Chondrocyte (in vitro differentiated cells): ENCODE results near the gene C20orf204. TPM values are rescaled to one million over a fixed set of nuclear protein-coding genes. Genes with fewer than 3 reads are reported as not detected.

ENCODE experiments used
- DNase-seq: peaks from one replicate; pipeline ENCODE4 v3.0.0; 2021; ENCODE audit warnings: mixed read lengths, low spot score
- H3K27ac Mint-ChIP-seq: one replicate; pipeline ENCODE4 v1.8.0; 2021; ENCODE audit warnings: mild to moderate bottlenecking, moderate library complexity, mixed read lengths; ENCODE audit not compliant: unreplicated experiment
- H3K27me3 Mint-ChIP-seq: 2 replicates; pipeline ENCODE4 v1.8.0; 2021; ENCODE audit warnings: low read depth, mixed read lengths
- H3K36me3 Mint-ChIP-seq: 2 replicates; pipeline ENCODE4 v1.8.0; 2021; ENCODE audit warnings: low read depth, mixed read lengths
- H3K4me1 Mint-ChIP-seq: 2 replicates; pipeline ENCODE4 v1.8.0; 2021; ENCODE audit warnings: low read depth, mild to moderate bottlenecking, mixed read lengths
- H3K4me3 Mint-ChIP-seq: one replicate; pipeline ENCODE4 v1.8.0; 2021; ENCODE audit warnings: mild to moderate bottlenecking, moderate library complexity, mixed read lengths; ENCODE audit not compliant: unreplicated experiment
- H3K9me3 Mint-ChIP-seq: 2 replicates; pipeline ENCODE4 v1.8.0; 2021; ENCODE audit warnings: low read depth, mixed read lengths
- CTCF ChIP-seq: fragments of 200-600 bp; sonication (generic); IDR thresholded peaks from 2 replicates; pipeline ENCODE4 v1.5.0; 2021; ENCODE audit warnings: antibody characterized with exemption, mild to moderate bottlenecking, moderate library complexity
- total RNA-seq: library from RNA; stranded (reverse); gene quantifications from 3 replicates; pipeline ENCODE4 v1.2.1, GENCODE V29; 2021

The C20orf204 gene
- total RNA-seq, 1 donor from 2014 or later: 0.77 TPM

- Mint-ChIP-seq H3K9me3 (no peaks in the 10 kb centered on the region), H3K27ac (no peak overlapping the region), H3K4me3 (no peak overlapping the region), H3K27me3 (peaks cover 3% of the 10 kb centered on the region), H3K36me3 (no peaks in the 10 kb centered on the region), H3K4me1 (peaks cover 25% of the 10 kb centered on the region)
- DNase-seq: no peak
- TF ChIP-seq CTCF: no peak
Observed at GRCh38 chr20:64045346-64046011, 9.5 kb downstream of the C20orf204 start.

DNA sequence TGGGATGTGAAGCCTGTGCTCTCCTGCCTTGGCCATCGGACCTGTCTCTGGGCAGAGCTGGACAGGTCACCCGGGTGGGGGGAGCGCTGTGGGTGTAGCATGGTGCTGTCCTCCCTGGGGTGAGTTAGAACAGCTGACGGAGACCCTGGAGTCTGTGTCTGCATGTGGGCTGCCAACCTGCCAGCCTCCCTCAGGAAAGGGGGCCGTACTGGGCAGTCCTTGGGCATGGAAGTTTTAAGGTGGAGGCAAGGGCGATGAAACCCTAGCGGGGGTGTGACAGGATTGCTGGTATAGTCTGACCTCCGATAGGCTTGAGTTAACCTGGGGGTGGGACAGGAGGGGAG, 11.0 kb downstream of the C20orf204 start:
- Mint-ChIP-seq H3K9me3 (no peaks in the 10 kb centered on the region), H3K27me3 (peaks cover 1% of the 10 kb centered on the region), H3K4me3 (no peak overlapping the region), H3K27ac (no peak overlapping the region), H3K4me1 (peaks cover 25% of the 10 kb centered on the region), H3K36me3 (no peaks in the 10 kb centered on the region)
- TF ChIP-seq CTCF: no peak
- DNase-seq: no peak

- peaks cover 1% of the 10 kb centered on the region for H3K27me3 Mint-ChIP-seq
- H3K27ac Mint-ChIP-seq: no peak overlapping the region
- H3K4me1 Mint-ChIP-seq: peaks cover 25% of the 10 kb centered on the region
- H3K9me3 Mint-ChIP-seq: no peaks in the 10 kb centered on the region
- DNase-seq: no peak
- peak overlapping the region; percentile 45 for H3K4me3 Mint-ChIP-seq
- no peaks in the 10 kb centered on the region for H3K36me3 Mint-ChIP-seq
- TF ChIP-seq CTCF: no peak
Observed at GRCh38 chr20:64047968-64048401, 12.0 kb downstream of the C20orf204 start.

DNA sequence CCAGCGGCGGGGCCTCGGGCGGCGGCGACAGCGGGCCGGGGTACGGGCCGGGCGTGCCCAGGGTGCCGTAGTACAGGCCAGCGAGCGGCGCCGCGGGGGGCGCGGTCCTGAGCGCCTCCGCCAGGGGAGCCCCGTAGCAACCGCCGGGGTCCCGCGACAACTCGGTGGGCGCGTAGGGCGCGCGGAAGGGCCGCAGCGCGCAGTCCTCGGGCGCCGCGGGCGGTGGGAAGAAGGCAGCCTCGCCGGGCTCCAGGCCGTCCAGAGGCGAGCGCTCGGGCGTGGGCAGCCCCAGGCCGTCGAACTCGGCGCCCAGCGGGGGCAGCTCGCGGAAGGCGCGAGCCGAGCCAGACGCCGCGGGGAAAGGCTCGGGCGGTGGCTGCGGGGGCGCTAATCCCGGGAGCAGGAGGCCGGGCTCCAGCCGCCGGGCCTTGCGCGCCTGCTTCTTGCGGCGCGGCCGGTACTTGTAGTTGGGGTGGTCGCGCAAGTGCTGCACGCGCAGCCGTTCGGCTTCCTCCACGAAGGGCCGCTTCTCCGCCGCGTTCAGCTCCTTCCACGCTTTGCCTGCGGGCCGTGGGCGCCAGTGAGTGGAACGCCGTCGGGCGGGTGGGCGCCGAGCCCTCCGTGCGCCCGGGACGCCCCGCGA, 12.5 kb downstream of the C20orf204 start:
- Mint-ChIP-seq H3K36me3 (no peaks in the 10 kb centered on the region), H3K27me3 (peaks cover 1% of the 10 kb centered on the region), H3K9me3 (no peaks in the 10 kb centered on the region), H3K4me1 (peaks cover 27% of the 10 kb centered on the region), H3K4me3 (no peak overlapping the region), H3K27ac (no peak overlapping the region)
- TF ChIP-seq CTCF: no peak
- no peak for DNase-seq

DNA sequence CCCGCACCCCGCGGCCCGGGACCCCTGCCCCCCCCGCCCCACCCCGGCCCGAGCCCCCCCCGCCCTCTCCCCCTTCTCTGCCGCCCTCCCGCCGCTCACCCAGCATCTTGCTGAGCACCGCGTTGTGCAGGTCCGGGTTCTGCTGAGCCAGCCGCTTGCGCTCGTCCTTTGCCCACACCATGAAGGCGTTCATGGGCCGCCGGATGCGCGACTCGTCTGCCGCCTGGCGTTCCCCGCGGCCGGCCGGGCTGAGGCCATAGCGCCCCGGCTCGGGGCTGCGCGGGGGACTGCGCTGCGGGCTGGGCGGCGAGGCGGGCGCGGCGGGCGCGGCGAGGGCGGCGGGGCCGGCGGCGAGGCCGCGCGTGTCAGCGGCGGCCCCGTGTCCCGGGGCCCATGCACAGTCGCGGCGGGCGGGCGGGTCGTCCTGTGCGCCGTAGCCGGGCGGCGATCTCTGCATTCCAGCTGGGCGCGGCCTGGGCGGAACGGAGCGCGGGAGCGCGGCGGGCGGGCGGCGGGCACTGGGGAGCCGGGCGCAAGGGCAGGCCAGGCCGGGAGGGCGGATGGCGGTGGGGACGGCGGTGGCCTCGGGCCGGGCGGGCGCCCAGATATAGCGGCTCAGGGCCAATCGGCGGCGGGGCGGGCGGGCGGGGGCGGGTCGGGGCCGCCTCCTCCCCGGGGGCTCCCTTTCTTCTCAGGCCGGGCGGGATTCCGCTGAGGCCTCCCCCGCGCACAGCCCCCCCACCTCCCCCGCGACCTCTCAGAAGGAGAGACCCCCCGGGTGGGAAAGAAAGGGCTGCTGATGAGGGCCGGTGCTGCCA, 13.3 kb downstream of the C20orf204 start, which contains the start of gene SOX18:
TSS of gene SOX18 (minus strand) at position 580 of the 818 bp plus-strand sequence. CDS start at position 457, 123 bp downstream.
- no peak for TF ChIP-seq CTCF
- DNase-seq: no peak
- H3K4me1 Mint-ChIP-seq: peaks cover 28% of the 10 kb centered on the region
- H3K36me3 Mint-ChIP-seq: no peaks in the 10 kb centered on the region
- H3K27me3 Mint-ChIP-seq: peaks cover 1% of the 10 kb centered on the region
- H3K4me3 Mint-ChIP-seq: peak within 1 kb of the TSS; percentile 61
- no peaks in the 10 kb centered on the region for H3K9me3 Mint-ChIP-seq
- no peak within 1 kb of the TSS for H3K27ac Mint-ChIP-seq
